Stimulated activated CD4-positive, alpha-beta T cell treated with anti-CD3 and anti-CD28 coated beads, Interleukin-1b, Interleukin-23, amount 100 ng/mL, for 4 hours (primary cell): ENCODE results near the gene MYBPH.

Experiments used
- DNase-seq, 2 donors: peaks; one replicate each; pipeline ENCODE4 v3.0.0-alpha.2; 2020; ENCODE audit warnings: low read depth in 2 of 2

The MYBPH gene

DNA sequence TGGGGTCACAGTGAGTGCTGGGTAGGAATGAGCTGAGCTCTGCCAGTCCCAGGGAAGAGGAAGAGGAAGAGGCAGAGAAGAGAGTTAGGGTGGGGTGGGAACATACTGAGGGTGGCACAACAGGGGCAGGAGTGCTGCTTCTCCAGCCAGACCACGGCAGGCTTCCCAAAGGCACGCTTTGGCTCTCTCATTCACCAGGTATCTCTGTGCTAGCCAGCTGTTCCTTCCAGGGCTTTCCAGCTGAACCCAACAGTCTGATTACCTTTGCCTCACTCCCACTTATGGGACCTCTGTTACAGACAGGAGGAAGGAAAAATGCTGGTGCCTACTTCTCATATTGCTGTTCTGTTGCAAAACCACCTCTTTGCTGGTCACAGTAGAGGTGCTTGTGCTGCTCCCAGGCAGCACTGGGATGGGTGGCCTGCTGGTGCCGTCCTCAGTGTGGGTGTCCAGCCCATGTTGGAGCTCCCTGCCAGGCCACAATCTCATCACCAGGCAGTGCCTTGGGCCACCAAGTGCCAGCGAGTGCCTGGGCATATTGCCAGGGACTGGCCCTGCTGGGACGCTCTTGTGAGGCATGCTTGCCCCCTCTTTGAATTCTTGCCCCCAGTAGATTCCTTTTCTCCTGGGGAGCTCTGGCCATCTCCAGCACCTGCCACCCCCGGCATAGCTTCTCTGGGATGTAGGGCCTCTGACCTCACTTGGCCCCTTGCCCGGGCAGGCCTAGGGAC is 46.0 kb downstream of the MYBPH start:
- DNase-seq = no peak

DNA sequence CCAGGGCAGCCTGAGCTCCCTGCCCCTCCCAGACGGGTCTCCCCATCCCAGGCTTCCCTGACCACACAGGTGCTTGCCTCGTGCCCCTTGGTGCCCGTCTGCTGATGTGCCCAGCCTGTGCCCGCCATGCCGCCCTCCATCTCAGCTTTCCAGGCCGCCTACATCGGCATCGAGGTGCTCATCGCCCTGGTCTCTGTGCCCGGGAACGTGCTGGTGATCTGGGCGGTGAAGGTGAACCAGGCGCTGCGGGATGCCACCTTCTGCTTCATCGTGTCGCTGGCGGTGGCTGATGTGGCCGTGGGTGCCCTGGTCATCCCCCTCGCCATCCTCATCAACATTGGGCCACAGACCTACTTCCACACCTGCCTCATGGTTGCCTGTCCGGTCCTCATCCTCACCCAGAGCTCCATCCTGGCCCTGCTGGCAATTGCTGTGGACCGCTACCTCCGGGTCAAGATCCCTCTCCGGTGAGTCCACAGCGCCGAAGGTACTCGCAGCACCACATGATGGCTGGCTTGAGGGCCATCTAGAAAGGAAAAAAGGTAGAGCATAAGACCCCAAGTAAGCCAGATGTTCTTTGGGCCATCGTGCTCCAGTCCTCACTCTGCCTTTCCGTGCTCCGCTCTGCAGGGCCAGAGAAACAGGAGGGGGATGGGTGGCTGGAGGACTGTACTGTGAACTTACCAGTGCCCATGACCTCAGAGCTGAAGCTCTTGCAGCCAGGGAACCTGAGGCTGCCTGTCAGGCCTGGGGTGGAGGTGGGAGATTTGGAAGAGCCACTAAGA is 46.7 kb downstream of the MYBPH start:
- no peak for DNase-seq

DNA sequence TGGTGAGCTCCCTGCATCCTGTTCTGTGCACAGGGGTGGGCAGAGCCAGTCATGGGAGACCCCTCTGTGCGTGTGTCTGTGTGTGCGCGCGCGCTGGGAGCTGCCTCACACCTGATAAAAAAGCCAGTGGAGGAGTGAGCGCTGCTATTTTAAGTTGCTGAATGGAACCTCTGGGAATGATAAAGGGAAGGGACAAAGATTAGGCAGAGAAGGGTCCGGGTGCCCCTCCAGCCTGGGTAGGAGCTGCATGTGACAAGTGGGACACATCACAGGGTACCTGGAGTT is 47.3 kb downstream of the MYBPH start:
- DNase-seq = no peak

DNA sequence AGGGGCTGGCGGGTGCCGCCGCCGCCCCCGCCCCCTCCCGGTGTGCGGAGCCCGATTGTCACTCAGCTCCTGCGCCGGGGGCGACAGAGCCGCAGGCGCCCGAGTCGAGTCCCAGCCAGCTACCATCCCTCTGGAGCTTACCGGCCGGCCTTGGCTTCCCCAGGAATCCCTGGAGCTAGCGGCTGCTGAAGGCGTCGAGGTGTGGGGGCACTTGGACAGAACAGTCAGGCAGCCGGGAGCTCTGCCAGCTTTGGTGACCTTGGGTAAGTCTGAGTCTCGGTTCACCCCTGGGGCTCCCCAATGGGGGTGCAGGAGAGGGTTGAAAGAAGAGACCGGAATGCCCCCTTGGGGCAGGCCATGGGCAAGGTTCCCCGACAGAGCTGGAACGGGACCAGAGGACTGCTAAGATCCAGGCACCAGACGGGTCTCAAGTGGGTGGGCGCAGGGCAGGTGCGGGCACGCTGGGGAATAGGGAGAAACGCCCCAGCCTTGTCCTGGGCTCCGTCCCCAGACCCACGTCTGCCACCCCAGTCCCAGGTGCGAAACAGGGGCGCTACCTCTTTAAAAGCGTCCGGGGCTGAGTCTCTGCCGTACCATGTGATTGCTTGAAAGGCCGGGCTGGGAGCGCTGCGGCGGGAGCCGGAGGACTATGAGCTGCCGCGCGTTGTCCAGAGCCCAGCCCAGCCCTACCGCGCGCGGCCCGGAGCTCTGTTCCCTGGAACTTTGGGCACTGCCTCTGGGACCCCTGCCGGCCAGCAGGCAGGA is 47.8 kb downstream of the MYBPH start, which contains the start of gene ADORA1:
TSS of gene ADORA1 (plus strand) at position 61 of the 765 bp plus-strand sequence. CDS start 1,116 bp downstream, outside the sequence.
- no peak for DNase-seq

DNA sequence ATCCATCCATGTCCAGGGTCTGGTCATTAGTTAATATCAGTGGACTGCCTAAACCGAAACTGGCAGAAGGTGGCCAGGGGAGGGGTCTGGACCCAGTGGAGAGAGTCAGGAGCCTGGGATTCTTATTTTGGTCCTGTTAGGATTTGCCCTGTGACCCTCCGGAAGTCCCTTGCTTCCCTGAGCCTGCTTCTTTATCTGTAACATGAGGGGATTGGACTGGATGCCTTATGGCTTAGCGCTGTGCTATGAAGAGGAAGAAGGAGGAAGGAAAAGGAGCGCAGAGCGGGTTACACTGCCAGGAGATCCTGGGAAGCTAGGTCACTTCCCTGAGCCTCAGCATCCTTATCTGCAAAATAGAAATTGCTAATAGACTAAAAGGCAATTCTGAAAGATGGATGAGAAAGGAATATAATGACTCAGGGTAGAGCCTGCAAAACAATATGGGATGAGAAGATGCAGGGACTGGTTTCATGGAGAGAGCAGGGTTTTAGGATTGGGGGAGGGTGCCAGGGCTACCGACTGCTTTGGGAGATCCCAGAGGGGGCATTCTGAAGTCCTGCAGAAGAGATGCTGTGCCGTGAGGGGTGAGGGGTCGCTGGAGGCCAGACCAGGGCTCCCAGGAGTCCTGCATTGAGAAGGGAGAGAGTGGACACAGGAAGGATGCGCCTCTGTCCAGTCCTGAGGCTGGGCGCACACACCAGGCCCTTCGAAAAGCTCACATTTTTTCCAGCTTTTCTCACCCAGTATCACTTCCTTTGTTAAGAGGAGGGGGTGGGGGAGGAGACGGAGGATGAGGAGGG is 48.6 kb downstream of the MYBPH start:
- no peak for DNase-seq

DNA sequence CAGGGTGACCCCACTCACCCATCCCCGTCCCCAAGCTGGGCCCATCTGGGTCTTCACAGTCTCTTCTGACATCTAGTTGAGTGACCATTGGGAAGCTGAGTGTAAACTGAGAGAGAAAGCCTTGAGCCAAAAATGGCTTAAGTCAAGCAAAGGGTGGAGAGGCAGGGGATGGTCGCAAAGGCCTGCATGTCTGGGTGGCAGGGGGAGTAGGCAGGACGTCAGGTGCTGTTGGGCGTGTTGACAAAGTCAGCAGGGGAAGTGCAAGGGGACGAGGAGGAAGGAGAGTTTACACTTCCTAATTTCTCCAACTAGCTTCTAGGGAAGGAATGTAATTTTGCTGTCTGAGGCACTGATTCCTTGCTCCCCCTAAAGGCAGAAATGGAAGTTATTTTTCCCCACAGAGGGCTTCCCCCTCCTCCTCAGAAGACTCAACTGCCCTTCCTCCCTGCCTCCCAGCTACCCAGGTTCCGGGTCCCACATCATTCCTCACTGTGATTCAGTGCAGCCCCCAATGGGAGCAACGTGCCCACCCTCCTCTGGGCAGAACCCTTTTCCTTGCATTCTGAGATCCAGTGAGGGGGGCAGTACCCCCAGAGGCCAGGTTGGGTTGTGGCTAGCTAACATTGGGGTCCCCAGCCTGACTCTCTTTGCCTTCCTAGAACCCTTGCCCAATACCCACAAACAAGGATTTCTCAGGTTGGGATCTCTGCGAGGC is 49.3 kb downstream of the MYBPH start:
- no peak for DNase-seq

DNA sequence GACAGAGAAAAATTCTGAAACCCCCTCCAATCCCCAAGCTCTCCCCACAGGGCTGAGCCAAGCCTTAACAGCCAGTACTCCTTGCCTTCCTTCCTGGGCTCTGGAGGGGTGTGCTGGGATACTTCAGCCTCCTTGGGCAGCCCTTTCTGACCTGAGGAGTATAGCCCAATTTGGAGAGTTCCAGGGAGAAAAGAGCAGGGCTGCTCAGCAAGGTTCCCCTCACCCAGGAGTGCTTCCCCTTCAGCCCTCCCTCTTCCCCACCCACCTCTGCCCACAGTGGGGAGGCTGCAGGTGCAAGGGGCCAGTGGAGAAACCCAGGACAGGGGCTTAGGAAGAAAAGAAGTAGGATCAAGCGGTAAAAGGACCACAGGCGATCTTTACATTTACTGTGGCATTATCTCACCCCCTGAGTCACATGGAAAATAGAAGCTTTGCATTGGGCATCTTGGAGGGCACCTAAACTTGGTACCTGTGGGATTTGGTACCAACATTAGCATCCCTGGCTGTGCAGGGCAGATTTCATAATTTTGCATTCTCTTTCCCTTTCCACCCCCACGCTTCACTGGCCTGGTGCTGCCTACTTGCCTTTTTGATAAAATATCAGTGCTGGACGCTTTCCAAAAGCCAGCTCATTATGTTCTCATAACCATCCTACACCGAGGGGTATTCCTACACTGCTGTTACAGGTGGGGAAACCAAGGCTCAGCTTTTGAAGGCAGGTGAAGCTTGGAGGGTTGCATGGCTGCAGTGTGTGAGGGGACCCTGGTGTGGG is 50.9 kb downstream of the MYBPH start:
- DNase-seq = no peak

DNA sequence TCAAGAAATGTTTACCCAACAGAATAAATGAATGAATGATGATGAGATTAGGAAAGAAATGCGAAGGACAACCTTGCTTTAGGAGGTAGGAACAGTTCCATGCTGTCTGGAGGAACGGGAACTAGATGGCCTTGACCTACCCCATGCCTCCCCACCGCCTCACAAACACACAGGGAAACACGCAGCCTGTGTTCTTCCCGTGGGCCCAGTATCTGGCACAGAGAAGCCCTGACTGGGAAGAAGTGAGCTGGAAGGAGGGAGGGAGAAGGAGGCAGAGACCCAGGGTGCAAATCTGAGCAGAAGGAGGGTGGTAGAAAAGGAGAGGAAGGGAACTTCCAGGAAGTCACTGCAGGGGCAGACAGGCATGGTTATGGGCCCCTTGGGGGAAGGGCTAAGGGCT is 51.6 kb downstream of the MYBPH start:
- no peak for DNase-seq

DNA sequence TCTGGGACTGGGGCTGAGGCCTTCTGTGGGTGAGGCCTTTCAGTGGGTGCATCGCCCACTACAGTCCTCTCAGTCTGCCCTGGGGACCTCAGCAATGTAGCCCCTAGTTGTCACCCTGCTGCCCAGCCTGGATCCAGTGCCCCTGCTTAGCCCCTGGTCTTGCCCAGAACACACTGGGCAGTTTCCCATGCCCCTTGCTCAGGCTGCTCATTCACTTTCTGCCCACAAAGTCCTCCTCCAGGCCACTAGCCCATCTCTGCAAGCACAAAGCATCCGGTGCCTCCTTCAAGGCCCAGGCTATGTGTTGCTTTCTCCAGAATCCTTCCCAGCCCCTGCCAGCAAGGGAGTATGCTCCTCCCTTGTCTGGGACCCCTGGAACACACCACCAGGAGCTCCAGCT is 53.5 kb downstream of the MYBPH start:
- DNase-seq = no peak

DNA sequence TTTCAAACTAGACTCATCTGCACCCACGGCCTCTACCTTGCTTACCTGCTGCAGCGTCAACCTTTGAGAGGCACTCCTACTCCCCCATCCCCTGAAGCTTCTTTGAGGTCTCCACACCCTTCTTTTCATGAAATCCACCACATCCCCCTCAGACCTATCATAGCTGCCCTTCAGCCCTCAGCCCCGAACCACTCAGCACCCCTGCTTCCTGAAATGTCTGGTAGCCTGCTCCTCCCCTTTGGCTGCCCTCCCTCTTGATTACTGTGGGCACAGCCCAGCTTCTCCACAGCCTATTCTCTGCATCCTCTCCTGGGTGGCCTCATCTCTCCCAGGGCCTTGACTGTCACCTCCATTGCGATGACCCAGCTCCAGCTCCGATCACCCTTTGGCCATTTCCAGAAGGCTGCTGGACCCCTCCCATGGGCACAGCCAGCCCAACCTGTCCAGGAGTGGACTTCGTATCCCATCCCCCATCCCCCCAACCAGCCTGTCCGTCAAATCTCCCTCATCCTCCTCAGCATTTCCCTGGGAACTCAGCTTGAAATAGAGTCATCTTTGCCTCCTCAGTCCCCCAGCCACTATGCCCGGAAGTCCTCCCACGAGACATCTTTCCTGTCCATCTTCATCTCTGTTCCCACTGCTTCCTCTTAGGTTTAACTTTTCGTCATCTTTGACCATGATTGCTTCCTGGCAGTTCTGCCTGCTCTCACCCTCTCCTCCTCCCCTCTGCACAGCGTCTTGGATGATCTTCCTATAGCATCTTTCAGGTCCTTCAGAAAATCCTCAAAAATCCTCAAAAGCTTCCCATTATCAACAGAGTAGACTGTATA is 54.2 kb downstream of the MYBPH start:
- no peak for DNase-seq

DNA sequence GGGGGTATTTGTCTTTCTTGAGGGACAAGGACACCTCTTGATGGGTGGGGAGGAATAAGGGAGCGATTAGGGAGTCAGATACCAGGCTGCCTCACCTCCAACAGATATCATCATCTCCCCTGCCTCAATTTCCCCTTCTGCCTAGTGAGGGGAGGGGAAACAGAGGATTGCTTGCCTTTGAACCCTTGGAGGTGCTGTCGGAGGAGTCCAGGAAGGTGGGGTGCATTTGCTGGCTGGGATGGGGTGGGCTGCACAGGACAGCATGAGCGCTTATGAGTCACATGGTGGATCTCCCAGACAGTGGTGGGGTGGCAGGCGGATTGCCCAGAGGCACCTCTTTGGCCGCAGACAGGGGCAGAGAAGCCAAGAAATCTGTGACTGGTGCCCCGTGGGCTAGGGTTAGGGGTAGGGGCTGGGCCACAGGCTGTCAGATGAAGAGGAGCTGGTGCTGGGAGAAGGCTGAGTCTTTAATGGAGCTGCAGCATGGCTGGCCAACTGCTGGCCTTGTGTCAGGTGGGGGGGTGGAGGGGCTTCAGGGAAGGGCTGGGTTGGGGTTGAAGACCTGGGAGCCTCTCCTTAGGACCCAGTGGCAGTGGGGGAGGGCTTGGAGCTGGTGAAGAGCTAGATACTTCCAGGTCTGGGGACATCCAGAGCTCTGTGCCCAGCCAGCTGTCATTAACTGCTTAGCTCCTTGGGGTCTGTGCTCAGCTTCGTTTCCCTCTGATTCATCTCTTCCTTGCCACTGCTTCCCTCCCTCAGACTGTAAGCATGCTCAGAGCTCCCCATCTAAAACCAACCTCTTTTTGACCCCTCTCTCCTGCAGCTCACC is 55.1 kb downstream of the MYBPH start:
- no peak for DNase-seq
